Ramos (cell line): Measurements from ENCODE around the gene GRIP2.

ENCODE experiments used
- in situ Hi-C: fragments of 300-500 bp; cut with MboI; formaldehyde crosslinking; loops from one replicate; pipeline ENCODE4 v1.14.3; 2022; ENCODE audit warnings: low sequenced_read_pairs; ENCODE audit not compliant: unreplicated experiment

GRIP2 gene

DNA sequence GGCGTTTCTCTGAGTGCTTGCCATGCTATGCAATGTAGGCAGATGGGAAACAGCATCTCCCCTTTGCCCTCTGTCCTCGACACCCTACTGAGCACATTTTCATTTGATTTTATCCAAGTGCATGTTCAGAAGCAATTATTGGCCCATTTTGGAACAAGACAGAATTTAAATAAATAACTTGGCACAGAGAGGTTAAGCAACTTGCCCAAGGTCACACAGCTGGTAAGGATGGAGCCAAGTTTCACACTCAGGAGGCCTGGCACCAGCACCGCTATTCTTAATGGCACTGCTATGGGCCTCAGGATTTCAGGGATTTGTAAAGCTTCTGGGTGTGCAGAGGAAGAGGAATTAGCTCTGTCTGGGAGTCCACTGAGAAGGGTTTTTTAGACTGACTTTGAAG, 2.5 kb upstream of the GRIP2 start:
- in situ Hi-C loops: no loop called here

DNA sequence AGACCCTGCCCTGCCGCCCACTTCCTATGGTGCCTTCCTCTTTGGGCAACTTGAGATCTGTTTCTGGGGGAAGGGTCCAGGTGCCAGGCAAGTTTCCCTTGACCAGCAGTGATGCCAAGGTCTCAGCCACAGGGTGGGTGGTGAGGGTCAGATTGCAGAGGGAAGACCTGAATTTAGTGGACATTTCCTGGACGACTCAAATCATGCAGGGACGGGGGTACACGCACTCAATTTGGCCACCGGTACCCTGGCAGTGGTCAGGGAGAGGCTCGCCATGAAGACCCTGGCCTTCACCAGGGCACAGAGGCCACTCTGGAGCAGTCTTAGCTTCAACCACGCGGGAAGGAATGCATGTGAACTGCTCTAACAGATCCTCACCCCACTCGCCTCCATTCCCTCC, 1.5 kb upstream of the GRIP2 start:
- in situ Hi-C loops: no loop called here

- in situ Hi-C loops: no loop called here
These were observed 761 bp upstream of the GRIP2 start for GRCh38 chr3:14540821-14541385.

DNA sequence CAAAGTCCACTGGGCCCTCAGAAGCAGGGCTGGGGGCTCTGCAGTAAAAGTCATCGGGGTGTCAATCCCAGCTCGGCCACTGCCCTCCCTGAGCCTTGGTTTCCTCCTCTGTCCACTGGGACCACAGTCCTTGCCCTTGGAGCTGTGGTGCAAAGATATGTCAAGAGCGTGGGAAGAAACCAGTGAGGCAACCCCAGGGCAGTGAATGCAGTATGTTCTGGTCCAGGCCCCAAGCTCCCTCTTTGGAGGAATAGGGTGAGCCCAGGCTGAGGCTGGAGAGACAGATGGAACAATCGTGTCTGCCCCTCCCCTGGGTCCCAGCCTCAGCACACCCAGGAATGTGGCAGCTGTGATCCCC, 779 bp downstream of the GRIP2 start:
- in situ Hi-C loops: no loop called here

- in situ Hi-C loops: no loop called here
These were observed 1.6 kb downstream of the GRIP2 start for GRCh38 chr3:14538451-14539088.

DNA sequence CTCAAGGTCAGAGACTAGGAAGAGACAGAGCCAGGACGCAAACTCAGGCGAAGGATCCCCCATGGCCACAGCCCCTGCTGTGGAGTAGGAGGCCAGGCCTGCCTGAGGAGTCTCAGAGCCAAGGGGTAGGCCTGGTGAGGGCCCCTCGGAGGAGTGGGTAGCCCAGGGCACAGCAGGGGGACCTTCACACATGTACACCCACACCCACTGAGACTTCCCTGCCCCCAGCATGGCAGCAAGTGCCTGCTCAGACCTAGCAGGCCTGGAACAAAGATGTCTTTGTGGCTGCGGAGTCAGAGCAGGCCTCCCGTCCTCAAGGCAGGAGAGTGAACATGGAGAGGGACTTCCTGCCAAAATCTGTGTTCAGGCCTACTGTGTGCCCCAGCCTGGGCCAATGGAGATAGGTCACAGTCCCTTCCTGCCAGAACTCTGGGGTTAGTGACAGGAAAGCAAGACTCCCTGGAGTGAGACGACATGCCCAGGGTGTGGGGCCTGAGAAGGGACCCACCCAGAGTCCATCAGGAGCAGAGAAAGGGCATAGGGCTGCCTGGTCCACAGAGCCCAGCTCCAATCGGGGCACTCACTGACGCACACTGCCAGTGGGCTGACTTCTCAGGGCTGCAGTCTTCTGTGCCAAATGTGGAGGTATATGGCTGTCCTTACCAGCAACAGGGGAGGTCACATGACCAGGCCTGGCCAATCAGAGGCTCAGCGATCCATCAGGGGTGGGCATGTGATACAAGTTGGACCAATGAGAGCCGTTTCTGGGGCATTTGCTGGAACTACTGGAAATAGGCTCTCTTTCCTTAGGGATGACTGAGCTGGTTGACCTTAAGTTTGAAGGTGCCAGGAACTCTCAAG, 2.3 kb downstream of the GRIP2 start:
- in situ Hi-C loops: no loop called here

- in situ Hi-C loops: no loop called here
These were observed 3.1 kb downstream of the GRIP2 start for GRCh38 chr3:14536837-14537589.

GRCh38 chr3:14536055-14536815, 3.9 kb downstream of the GRIP2 start:
- in situ Hi-C loops: no loop called here

- in situ Hi-C loops: no loop called here
These were observed 4.5 kb downstream of the GRIP2 start for GRCh38 chr3:14535616-14536015.

- in situ Hi-C loops: no loop called here
These were observed 5.5 kb downstream of the GRIP2 start for GRCh38 chr3:14534516-14535191.

DNA sequence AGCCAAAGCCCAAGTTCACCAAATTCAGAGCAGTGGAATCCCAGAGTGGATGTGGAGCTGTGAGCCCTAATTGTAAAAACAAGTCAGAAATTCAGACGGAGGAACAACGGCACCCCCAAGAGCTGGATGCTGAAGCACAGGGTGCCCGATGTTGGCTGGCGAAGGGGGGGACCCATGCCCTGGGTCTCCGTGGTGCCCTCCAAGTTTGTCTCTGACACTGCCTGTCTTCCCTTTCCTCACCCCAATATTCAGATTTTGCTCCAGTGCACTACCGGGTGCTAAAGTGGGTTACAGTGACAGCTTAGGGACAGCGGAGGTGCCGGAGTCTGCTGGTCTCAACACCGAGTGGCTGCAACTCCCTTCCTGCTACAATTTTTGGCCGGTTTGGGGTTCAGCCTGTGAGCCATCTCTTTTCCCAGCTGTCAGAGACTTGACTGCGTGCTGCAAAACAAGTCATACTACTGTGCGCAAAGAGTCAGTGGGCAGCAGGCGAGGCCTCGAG, 6.6 kb downstream of the GRIP2 start:
- in situ Hi-C loops: no loop called here

GRCh38 chr3:14532691-14533456, 7.3 kb downstream of the GRIP2 start:
- in situ Hi-C loops: no loop called here

DNA sequence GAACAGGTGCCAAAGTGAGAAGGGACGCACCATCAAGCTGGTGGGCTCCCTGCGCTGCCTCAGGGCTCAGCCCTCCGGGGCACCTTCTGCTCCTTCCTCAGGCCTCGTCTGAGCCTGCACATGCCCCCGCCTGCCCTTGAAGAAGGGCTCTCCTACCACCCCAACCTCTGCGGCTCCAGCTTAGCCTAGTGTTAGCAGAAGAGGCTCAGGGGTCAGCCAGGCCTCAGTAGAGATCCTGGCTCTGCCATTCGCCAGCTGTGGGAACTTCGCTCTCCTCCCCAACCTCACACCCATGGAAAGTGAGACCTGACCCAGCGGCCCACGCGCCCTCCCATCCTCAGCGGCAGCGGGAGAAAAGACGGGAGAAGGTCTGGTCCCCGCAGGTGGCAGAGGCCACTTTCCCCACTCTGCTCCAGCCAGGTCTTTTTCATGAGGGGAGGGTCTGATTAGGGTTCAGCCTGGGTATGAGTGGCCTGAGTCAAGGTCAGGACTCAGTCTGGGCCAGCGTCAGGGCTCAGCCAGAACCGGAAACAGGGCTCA, 8.2 kb downstream of the GRIP2 start:
- in situ Hi-C loops: no loop called here

DNA sequence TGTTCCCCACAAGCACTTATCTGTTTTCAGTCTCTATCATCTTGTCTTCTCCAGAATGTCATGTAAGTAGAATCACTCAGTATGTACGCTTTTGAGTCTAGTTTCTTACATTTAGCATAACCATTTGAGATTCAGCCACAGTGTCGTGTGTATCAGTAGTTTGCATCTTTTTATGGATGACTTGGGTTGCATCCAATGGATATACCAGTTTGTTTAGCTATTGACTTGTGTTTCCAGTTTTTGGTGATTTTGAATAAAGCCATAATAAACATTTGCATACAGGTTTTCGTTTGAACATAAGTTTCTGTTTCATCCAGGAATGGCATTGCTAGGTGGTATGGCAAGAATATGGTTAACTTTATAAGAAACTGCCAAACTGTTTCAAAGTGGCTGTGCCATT, 12.1 kb downstream of the GRIP2 start:
- in situ Hi-C loops: no loop called here

DNA sequence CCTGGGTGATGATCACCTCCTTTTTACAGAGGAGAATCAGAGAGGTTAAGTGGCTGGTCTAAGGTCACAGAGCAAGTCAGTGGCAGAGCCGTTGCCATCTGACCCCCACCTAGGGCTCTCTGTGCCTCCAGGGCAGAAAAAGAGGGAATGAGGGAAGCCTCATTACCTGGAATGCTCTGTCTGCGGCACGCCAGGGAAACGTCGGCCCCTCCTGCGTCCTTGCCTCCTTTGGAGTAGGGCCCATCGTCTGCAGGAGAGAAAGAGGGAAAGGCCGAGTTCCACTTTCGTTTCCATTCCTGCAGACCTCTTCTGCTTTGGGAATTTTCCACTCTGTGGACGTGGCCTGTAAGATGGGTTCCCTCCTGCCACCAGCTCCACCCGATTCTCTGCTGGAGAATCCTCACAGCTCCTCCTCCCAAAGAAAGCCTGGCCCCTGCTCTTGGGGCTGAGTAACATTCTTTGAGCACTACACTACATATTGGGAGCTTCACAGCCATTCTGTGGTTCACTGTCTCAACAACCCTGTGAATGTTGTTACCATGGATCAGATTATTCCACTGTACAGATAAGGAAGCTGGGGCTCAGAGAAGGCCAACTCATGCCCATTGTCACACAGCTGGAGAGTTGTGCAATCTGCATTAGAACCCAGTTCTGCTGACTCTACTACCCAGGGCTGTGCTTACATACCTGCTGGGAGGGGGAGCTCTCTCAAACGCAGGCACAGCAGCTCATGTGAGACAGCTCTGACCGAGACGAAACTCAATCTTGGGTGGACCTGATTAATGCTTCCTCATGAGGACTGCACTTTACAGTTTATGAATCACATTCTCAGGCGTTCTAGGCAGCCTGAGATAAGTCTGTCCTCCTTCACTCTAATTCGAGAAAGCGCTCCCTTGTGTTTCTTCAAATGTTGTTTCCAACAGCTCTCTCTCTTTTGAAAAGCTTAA, 14.2 kb downstream of the GRIP2 start:
- in situ Hi-C loops: no loop called here

- in situ Hi-C loops: no loop called here
These were observed 15.1 kb downstream of the GRIP2 start for GRCh38 chr3:14524920-14525660.

- in situ Hi-C loops: no loop called here
These were observed 15.8 kb downstream of the GRIP2 start for GRCh38 chr3:14524311-14524711.
